Smooth muscle cell of the coronary artery (primary cell): Measurements from ENCODE around the gene CCNO. TPM values are rescaled to one million over a fixed set of nuclear protein-coding genes. Genes with fewer than 3 reads are reported as not detected.

Experiments
- total RNA-seq: library from RNA; depleted of rRNA; stranded (reverse); fragments of >200 nt; gene quantifications from 2 replicates; pipeline ENCODE4 v1.2.3, GENCODE V29; 2014; ENCODE audit warnings: low replicate concordance

CCNO gene, protein sequence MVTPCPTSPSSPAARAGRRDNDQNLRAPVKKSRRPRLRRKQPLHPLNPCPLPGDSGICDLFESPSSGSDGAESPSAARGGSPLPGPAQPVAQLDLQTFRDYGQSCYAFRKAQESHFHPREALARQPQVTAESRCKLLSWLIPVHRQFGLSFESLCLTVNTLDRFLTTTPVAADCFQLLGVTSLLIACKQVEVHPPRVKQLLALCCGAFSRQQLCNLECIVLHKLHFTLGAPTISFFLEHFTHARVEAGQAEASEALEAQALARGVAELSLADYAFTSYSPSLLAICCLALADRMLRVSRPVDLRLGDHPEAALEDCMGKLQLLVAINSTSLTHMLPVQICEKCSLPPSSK
- 0.30 TPM in 1 of 2 replicates, not detected in the other for total RNA-seq

DNA sequence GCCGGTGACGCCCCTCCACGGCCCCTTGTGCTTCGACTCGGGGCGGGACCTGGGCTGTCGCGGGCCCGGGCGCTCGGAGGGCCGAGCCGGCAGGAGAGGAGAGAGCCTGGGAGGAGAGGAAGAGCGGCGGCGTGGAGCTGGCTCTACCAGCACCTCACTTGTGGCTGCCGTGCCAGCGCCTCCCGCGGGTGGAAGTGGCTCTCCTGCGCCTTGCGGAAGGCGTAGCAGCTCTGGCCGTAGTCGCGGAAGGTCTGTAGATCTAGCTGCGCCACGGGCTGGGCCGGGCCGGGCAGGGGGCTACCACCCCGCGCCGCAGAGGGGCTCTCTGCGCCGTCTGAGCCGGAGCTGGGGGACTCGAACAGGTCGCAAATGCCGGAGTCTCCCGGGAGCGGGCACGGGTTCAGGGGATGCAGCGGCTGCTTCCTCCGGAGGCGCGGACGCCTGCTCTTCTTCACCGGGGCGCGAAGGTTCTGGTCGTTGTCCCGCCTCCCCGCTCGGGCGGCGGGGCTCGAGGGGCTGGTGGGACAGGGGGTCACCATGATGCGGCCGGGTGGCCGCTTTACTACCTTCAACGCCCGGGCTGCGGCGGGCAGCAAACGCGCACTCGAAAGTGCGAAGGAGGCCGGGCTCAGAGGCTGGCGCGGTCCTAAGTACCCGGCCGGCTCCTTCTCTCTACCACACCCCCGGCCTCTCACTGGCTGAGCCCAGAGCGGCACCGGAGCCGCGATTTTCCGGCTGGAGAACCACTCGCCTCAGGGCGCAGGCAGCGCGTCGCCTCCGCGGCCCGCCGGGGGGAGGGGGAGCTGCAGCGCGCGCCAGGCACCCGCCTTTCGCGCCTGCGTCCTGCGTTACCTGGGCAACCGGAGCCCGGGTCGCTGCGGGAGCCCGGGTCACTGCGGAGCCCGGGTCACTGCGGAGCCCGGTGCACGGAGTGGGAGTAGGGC is at the start of gene CCNO:
Gene CCNO, minus strand, starts transcription at position 624 of the 944 bp plus-strand sequence. Its CDS starts 85 bp downstream, at position 539.

DNA sequence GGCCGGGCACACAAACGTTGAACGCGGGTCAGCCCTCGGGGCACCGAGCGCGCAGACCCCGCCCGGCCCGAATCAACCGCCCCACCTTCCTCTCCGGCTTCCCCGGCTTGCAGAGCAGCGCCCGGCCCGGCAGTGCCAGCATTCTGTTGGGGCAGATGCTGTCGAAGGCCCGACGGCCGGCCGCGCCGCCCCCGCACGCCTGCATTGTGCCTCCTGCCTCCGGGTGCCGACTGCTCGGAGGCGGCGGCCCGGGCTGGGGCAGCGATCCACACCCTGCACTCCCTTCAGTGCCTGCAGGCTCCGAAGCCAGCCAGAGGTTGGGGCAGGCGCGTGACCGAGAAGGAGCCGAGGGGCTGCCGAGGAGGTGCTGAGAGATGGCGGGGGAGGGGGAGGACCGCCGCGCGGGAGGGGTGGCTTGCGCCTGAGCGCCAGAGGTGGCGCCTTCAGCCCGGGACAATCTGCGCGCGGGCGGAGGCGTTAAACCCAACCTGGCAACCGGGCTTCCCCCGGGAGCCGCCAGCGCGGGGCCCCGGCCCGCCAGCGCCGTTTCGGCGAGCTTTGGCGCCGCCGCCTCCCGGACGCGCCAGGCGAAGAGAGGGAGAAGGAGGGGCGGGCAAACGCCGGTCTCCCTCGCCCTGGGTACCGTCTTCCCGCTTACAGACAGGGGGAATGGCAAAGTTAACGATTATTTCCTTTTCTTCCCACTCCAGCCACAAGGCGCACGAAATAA is 6.3 kb downstream of the CCNO start, which contains the start of gene MCIDAS:
Gene MCIDAS, minus strand, starts transcription at position 382 of the 730 bp plus-strand sequence. Its CDS starts 177 bp downstream, at position 205.

Other genes with a start within 250 kb of the CCNO start
- gene ESM1, start 248.0 kb downstream of the CCNO start, total RNA-seq, result 3.0 and 46.2 TPM in 2 replicates
- not detected in 2 replicates for gene GZMK, start 209.4 kb downstream of the CCNO start, total RNA-seq
- 0.08 TPM in 1 of 2 replicates, not detected in the other for gene GZMA, start 131.0 kb downstream of the CCNO start, total RNA-seq
- 48.9 and 81.6 TPM in 2 replicates for gene GPX8, start 73.4 kb downstream of the CCNO start, total RNA-seq
- gene CDC20B, start 60.4 kb downstream of the CCNO start, total RNA-seq, result 0.08 TPM in 1 of 2 replicates, not detected in the other
- gene MCIDAS, start 6.3 kb downstream of the CCNO start, total RNA-seq, result not detected in 2 replicates
- 15.6 and 24.7 TPM in 2 replicates for gene DHX29, start 74.1 kb upstream of the CCNO start, total RNA-seq
- 80.0 and 124 TPM in 2 replicates for gene MTREX, start 74.4 kb upstream of the CCNO start, total RNA-seq